Measurements from ENCODE around the gene ACOX3.

GRCh38 chr4:8328866-8329559 lies 111.5 kb downstream of the ACOX3 start:
- no peak for TF ChIP-seq CTCF (IDR thresholded peaks at IDR 0.05)
- TF ChIP-seq POLR2A (IDR thresholded peaks at IDR 0.05; ENCODE audit: low read depth): no peak

All from esophagus muscularis mucosa (tissue), 3 donors.